HG03064 (cell line): ENCODE data around the gene ADAMTSL5.

Experiments used
- ATAC-seq: cut with Tn5 transposase; IDR thresholded peaks from one replicate; pipeline ENCODE4 v1.9.1; 2021; ENCODE audit warnings: low read depth; ENCODE audit not compliant: unreplicated experiment

ADAMTSL5 gene

GRCh38 chr19:1496714-1497577, 15.9 kb downstream of the ADAMTSL5 start:
- no peak for ATAC-seq

DNA sequence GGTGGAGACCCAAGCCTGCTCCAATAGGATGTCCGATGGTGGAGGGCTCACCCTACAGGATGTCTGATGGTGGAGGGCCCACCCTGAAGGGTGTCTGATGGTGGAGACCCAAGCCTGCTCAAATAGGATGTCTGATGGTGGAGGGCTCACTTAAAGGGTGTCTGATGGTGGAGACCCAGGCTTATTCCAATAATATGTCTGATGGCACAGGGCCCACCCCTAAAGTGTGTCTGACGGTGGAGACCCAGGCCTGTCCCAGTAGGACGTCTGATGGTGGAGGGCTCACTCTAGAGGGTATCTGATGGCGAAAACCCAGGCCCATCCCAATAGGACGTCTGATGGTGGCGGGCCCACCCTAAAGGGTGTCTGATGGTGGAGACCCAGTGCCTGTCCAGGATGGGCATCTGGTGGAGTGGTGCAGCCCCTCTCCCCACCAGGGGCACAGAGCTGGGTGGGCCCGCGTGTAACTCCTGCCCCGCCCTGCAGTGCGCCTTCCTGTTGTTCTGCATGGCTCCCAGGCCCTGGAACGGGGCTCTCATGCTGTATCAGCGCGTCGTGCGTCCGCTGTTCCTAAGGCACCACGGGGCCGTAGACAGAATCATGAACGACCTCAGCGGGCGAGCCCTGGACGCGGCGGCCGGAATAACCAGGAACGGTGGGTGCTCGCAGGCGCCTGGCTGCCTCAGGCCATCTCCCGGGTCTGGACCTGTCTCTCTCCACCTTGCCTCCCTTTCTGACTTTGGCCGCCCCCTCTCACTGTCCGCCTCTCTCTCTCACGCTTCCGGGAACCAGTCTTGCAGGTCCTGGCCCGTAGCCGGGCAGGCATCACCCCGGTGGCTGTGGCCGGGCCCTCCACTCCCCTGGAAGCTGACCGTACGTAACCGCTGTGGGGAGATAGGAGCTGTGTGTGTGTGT, 16.8 kb downstream of the ADAMTSL5 start:
- no peak for ATAC-seq

- no peak for ATAC-seq
Measured at GRCh38 chr19:1495051-1495798, 17.6 kb downstream of the ADAMTSL5 start.

- no peak for ATAC-seq
Measured at GRCh38 chr19:1494115-1494815, 18.6 kb downstream of the ADAMTSL5 start.

DNA sequence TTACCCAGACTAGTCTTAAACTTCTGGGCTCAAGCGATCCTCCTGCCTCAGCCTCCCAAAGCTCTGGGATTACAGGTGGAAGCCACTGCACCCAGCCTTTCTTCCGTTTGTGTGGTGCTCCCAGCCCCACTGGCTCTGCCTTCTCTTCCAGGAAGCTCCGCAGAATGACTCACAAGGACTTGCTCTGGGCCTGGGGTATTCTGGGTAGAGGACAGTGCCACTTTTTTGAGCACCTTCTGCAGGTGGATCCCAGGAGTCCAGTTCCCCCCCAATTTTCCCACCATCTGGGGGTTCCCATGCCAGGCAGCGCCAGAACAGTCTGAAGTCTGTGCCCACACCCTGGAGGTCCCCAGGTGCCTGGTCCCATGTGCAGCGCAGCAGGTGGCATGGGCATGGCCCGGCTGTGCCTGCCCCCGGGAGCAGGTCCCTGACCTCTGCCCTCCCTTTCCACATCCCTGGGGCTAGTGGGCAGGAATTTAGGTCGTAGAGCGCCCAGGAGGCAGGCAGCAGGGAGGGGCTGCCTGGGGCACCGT, 20.3 kb downstream of the ADAMTSL5 start:
- ATAC-seq = no peak

DNA sequence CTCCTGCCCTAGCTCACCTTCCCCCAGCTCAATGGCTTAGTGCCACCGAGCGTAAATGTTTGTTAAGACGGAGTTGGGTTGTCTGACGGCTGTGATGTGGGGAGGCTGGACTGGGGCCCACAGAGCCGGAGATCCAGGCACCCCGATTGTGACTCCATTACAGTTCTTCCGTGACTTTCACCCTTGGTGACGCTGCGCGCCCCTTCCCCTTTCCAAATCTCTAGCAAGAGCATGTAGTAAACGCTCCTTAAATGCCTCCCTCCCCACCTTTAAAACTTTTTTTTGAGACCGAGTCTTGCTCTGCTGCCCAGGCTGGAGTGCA, 21.0 kb downstream of the ADAMTSL5 start:
- no peak for ATAC-seq

GRCh38 chr19:1491114-1491848, 21.5 kb downstream of the ADAMTSL5 start, which contains the start of gene REEP6:
REEP6 (plus strand) TSS chr19:1491181; CDS start chr19:1491270, 89 bp downstream.
- ATAC-seq = peak; percentile 7

GRCh38 chr19:1490311-1491113, 22.3 kb downstream of the ADAMTSL5 start, which contains the start of gene PCSK4:
PCSK4 (minus strand) TSS chr19:1490350; CDS start chr19:1490346, 4 bp downstream.
- peak; percentile 73 for ATAC-seq

GRCh38 chr19:1489463-1490310, 23.1 kb downstream of the ADAMTSL5 start:
- ATAC-seq = no peak

- ATAC-seq = no peak
Measured at GRCh38 chr19:1488282-1488601, 24.6 kb downstream of the ADAMTSL5 start.

GRCh38 chr19:1487576-1488281, 25.1 kb downstream of the ADAMTSL5 start:
- no peak for ATAC-seq

DNA sequence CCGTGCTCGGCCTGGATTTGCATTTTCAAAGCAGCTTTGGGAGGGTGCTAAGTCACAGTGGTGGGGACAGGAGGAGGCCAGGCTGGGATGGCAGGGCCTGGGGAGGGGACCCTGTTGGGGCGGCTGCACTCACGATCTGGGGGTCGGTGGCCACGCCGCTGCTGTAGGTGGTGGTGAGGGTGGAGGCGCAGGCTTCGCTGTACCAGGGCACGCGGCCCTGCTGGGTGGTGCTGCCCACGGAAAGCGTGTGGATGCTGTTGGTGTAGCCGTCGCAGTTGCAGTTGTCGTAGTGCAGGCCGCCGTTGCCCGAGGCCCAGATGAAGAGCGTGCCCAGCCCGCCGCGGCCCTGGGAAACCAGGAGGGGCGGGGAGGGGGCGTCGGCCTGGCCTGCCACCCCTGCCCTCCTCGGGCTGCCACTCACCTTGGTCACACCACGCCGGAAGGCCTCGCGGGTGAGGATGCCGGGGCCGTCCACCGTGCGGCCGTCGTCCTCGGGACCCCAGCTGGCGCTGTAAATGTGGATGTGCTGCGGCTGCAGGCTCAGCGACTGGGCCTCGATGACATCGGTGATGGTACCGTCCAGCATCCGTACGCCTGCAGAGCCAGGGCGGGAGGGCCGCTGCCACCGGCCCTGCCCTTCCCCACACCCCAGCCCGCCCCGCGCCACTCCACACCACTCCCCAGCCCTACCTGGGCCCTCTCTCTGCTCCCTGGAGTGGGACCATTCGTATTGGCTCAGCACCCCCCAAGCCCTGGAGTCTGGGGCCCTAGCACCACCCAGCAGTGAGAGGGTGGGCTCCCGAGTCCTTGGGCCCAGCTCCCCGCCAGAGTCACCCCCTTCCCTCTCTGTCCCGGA, 25.9 kb downstream of the ADAMTSL5 start:
- no peak for ATAC-seq

DNA sequence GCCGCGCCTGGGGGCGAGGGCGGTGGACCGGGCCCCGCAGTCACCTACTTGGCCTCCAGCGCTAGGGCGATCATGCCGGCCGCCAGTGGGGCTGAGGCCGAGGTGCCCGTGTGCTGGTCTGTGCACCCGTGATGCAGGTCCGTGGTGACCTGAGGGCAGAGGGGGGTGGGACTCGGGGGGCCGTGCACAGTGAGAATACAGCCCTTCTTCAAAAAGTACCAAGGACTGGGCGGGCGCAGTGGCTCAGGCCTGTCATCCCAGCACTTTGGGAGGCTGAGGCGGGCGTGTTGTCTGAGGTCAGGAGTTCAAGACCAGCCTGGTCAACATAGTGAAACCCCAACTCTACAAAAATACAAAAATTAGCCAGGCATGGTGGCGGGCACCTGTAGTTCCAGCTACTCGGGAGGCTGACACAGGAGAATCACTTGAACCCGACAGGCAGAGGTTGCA, 28.8 kb downstream of the ADAMTSL5 start:
- ATAC-seq = no peak

GRCh38 chr19:1483131-1483978, 29.5 kb downstream of the ADAMTSL5 start:
- ATAC-seq = no peak
